HG03558 (cell line): Measurements from ENCODE around the gene GAGE10.

Source experiments
- ATAC-seq: cut with Tn5 transposase; IDR thresholded peaks from one replicate; pipeline ENCODE4 v1.9.1; 2021; ENCODE audit warnings: moderate number of reproducible peaks; ENCODE audit not compliant: unreplicated experiment; ENCODE audit errors: extremely low read depth

The GAGE10 gene

GRCh38 chrX:49303346-49303745 lies at the start of gene GAGE10:
TSS of gene GAGE10 (plus strand) at chrX:49303646. CDS start at chrX:49304860, 1,214 bp downstream.
- ATAC-seq, result no peak

- no peak for ATAC-seq
Measured at GRCh38 chrX:49254639-49255038, 48.8 kb upstream of the GAGE10 start.

- ATAC-seq, result no peak
Measured at GRCh38 chrX:49256268-49256995, 47.0 kb upstream of the GAGE10 start.

GRCh38 chrX:49257074-49257790 lies 46.2 kb upstream of the GAGE10 start:
- ATAC-seq, result no peak

GRCh38 chrX:49257846-49258748 lies 45.3 kb upstream of the GAGE10 start:
- ATAC-seq, result no peak

- ATAC-seq, result no peak
Measured at GRCh38 chrX:49258749-49259124, 44.7 kb upstream of the GAGE10 start.

- ATAC-seq, result no peak
Measured at GRCh38 chrX:49260221-49260985, 43.0 kb upstream of the GAGE10 start.

- no peak for ATAC-seq
Measured at GRCh38 chrX:49262603-49263002, 40.8 kb upstream of the GAGE10 start.

GRCh38 chrX:49263631-49264030 lies 39.8 kb upstream of the GAGE10 start:
- no peak for ATAC-seq

- no peak for ATAC-seq
Measured at GRCh38 chrX:49264460-49264859, 39.0 kb upstream of the GAGE10 start, which contains the start of gene FOXP3. TSS of gene FOXP3 (minus strand) at chrX:49264710. CDS start at chrX:49258505, 6,205 bp downstream.

- ATAC-seq, result no peak
Measured at GRCh38 chrX:49266523-49267445, 36.7 kb upstream of the GAGE10 start.

- ATAC-seq, result no peak
Measured at GRCh38 chrX:49268702-49269009, 34.8 kb upstream of the GAGE10 start.

GRCh38 chrX:49269010-49269766 lies 34.3 kb upstream of the GAGE10 start:
- peak; percentile 69 for ATAC-seq

GRCh38 chrX:49269767-49270248 lies 33.6 kb upstream of the GAGE10 start, which contains the start of gene PPP1R3F:
TSS of gene PPP1R3F (plus strand) at chrX:49269793. CDS start at chrX:49269870, 77 bp downstream.
- ATAC-seq, result no peak

GRCh38 chrX:49270249-49270921 lies 33.1 kb upstream of the GAGE10 start:
- ATAC-seq, result no peak

GRCh38 chrX:49271341-49271740 lies 32.1 kb upstream of the GAGE10 start:
- no peak for ATAC-seq

GRCh38 chrX:49272421-49272820 lies 31.0 kb upstream of the GAGE10 start:
- no peak for ATAC-seq
